HL-60 (cell line): ENCODE data around the gene CLSTN3.

Experiments
- DNase-seq, 2 experiments: peaks; one replicate each; pipeline ENCODE4 v3.0.0-alpha.2; 2010 to 2020; ENCODE audit warnings: low read depth in 1 of 2, low spot score in 1 of 2
- H3K27ac ChIP-seq: fragments of 250-450 bp; sonication (Bioruptor Pico); replicated peaks from 2 replicates; pipeline ENCODE4 v1.5.1; 2020; ENCODE audit warnings: mild to moderate bottlenecking, moderate library complexity
- H3K27me3 ChIP-seq: fragments of 250-450 bp; sonication (Bioruptor Pico); 2 replicates; pipeline ENCODE4 v1.5.1; 2021; ENCODE audit warnings: mild to moderate bottlenecking, moderate library complexity; ENCODE audit not compliant: insufficient read depth, poor library complexity, severe bottlenecking
- H3K4me3 ChIP-seq: replicated peaks from 2 replicates; pipeline ENCODE4 v1.5.1; 2011; ENCODE audit warnings: mild to moderate bottlenecking, control low read depth, low read length; ENCODE audit not compliant: insufficient read depth
- CTCF ChIP-seq: IDR thresholded peaks from one replicate; pipeline ENCODE4 v1.5.1; 2011; ENCODE audit warnings: low read length, control low read depth, inconsistent platforms; ENCODE audit not compliant: insufficient read depth
- GABPA ChIP-seq: IDR thresholded peaks from 2 replicates; pipeline ENCODE4 v1.6.1; 2012; ENCODE audit warnings: low read depth
- POLR2AphosphoS5 ChIP-seq: IDR thresholded peaks from 2 replicates; pipeline ENCODE4 v1.6.1; 2012; ENCODE audit warnings: low read depth
- REST ChIP-seq: IDR thresholded peaks from 2 replicates; pipeline ENCODE4 v1.6.1; 2012; ENCODE audit warnings: low read depth; ENCODE audit not compliant: insufficient replicate concordance
- SPI1 ChIP-seq: IDR thresholded peaks from 2 replicates; pipeline ENCODE4 v1.6.1; 2012; ENCODE audit warnings: low read depth, mild to moderate bottlenecking, borderline replicate concordance

Gene CLSTN3

GRCh38 chr12:7154042-7154441 is 23.9 kb downstream of the CLSTN3 start:
- Histone ChIP-seq H3K27me3 (peaks cover 2% of the 10 kb centered on the region), H3K4me3 (no peak overlapping the region), H3K27ac (no peak overlapping the region)
- TF ChIP-seq POLR2AphosphoS5 (no peak), GABPA (no peak), SPI1 (no peak), REST (no peak), CTCF (no peak)
- no peak for DNase-seq

GRCh38 chr12:7154901-7155470 is 24.8 kb downstream of the CLSTN3 start:
- Histone ChIP-seq H3K27ac (no peak overlapping the region), H3K4me3 (no peak overlapping the region), H3K27me3 (no peaks in the 10 kb centered on the region)
- TF ChIP-seq SPI1 = no peak
- no peak for TF ChIP-seq REST
- DNase-seq = no peak

- no peak for DNase-seq
- H3K27ac ChIP-seq = no peak overlapping the region
- no peaks in the 10 kb centered on the region for H3K27me3 ChIP-seq
- TF ChIP-seq POLR2AphosphoS5 = no peak
- no peak for TF ChIP-seq GABPA
- TF ChIP-seq SPI1 = no peak
- no peak for TF ChIP-seq REST
- no peak for TF ChIP-seq CTCF
- no peak overlapping the region for H3K4me3 ChIP-seq
Measured at GRCh38 chr12:7155471-7156034, 25.4 kb downstream of the CLSTN3 start.
